Chondrocyte (in vitro differentiated cells): ENCODE results near the gene CFAP77. TPM values are rescaled to one million over a fixed set of nuclear protein-coding genes. Genes with fewer than 3 reads are reported as not detected.

ENCODE experiments used
- DNase-seq: peaks from one replicate; pipeline ENCODE4 v3.0.0; 2021; ENCODE audit warnings: mixed read lengths, low spot score
- H3K27ac Mint-ChIP-seq: one replicate; pipeline ENCODE4 v1.8.0; 2021; ENCODE audit warnings: mild to moderate bottlenecking, moderate library complexity, mixed read lengths; ENCODE audit not compliant: unreplicated experiment
- H3K27me3 Mint-ChIP-seq: 2 replicates; pipeline ENCODE4 v1.8.0; 2021; ENCODE audit warnings: low read depth, mixed read lengths
- H3K36me3 Mint-ChIP-seq: 2 replicates; pipeline ENCODE4 v1.8.0; 2021; ENCODE audit warnings: low read depth, mixed read lengths
- H3K4me1 Mint-ChIP-seq: 2 replicates; pipeline ENCODE4 v1.8.0; 2021; ENCODE audit warnings: low read depth, mild to moderate bottlenecking, mixed read lengths
- H3K4me3 Mint-ChIP-seq: one replicate; pipeline ENCODE4 v1.8.0; 2021; ENCODE audit warnings: mild to moderate bottlenecking, moderate library complexity, mixed read lengths; ENCODE audit not compliant: unreplicated experiment
- H3K9me3 Mint-ChIP-seq: 2 replicates; pipeline ENCODE4 v1.8.0; 2021; ENCODE audit warnings: low read depth, mixed read lengths
- total RNA-seq: library from RNA; stranded (reverse); gene quantifications from 3 replicates; pipeline ENCODE4 v1.2.1, GENCODE V29; 2021
- TF ChIP-seq, protein P1 (sequence below): fragments of 200-600 bp; sonication (generic); IDR thresholded peaks from 2 replicates; pipeline ENCODE4 v1.5.0; 2021; ENCODE audit warnings: antibody characterized with exemption, mild to moderate bottlenecking, moderate library complexity

The CFAP77 gene
- total RNA-seq, 1 donor from 2014 or later, result 0.47 TPM

DNA sequence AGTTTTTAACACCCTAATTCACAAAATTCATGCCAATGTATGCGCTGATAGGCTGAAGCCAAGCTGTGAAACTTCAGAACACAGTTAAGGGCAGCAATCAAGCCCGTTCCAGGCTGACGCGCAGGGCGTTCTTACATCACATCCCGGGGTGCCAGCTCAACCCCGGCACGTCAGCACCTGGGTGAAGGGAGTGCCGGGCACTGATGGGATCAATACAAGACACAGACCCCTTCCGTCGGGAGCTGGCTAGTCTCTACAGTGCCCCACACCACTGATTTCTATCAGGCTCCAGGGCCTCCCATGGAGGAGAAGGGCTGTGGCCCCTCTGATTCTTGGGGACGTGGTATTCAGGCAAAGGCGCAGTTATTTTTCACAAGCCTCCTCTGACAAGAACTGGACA lies 184.4 kb downstream of the CFAP77 start:
- H3K4me1 Mint-ChIP-seq, result peaks cover 15% of the 10 kb centered on the region
- DNase-seq, result no peak
- H3K36me3 Mint-ChIP-seq, result peaks cover 23% of the 10 kb centered on the region
- no peak overlapping the region for H3K27ac Mint-ChIP-seq
- H3K9me3 Mint-ChIP-seq, result no peaks in the 10 kb centered on the region
- H3K27me3 Mint-ChIP-seq, result peaks cover 24% of the 10 kb centered on the region
- H3K4me3 Mint-ChIP-seq, result no peak overlapping the region
- TF ChIP-seq, protein P1, sequence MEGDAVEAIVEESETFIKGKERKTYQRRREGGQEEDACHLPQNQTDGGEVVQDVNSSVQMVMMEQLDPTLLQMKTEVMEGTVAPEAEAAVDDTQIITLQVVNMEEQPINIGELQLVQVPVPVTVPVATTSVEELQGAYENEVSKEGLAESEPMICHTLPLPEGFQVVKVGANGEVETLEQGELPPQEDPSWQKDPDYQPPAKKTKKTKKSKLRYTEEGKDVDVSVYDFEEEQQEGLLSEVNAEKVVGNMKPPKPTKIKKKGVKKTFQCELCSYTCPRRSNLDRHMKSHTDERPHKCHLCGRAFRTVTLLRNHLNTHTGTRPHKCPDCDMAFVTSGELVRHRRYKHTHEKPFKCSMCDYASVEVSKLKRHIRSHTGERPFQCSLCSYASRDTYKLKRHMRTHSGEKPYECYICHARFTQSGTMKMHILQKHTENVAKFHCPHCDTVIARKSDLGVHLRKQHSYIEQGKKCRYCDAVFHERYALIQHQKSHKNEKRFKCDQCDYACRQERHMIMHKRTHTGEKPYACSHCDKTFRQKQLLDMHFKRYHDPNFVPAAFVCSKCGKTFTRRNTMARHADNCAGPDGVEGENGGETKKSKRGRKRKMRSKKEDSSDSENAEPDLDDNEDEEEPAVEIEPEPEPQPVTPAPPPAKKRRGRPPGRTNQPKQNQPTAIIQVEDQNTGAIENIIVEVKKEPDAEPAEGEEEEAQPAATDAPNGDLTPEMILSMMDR, result no peak

DNA sequence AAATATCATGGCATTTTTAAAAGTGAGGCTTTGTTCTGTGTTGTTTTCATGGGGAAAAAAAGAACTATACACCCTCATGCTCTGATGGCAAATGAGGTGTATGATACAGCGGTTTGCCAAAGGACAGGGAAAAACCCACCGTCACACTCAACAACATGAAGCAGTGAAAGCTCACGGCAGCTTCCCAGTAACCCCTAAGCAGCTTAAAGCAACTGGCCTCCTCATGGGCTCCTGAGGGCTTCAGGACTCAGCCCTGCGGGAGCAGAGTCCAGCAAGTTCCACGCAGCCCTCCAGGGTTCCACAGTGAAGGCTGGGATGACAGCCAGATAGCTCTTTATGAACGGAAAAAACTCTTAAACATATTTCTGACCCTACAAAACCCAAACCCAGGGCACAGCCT lies 185.3 kb downstream of the CFAP77 start:
- H3K4me3 Mint-ChIP-seq, result no peak overlapping the region
- no peak for DNase-seq
- no peak overlapping the region for H3K27ac Mint-ChIP-seq
- peaks cover 27% of the 10 kb centered on the region for H3K36me3 Mint-ChIP-seq
- H3K27me3 Mint-ChIP-seq, result peaks cover 19% of the 10 kb centered on the region
- peaks cover 12% of the 10 kb centered on the region for H3K4me1 Mint-ChIP-seq
- no peaks in the 10 kb centered on the region for H3K9me3 Mint-ChIP-seq
- TF ChIP-seq, protein P1, result no peak

DNA sequence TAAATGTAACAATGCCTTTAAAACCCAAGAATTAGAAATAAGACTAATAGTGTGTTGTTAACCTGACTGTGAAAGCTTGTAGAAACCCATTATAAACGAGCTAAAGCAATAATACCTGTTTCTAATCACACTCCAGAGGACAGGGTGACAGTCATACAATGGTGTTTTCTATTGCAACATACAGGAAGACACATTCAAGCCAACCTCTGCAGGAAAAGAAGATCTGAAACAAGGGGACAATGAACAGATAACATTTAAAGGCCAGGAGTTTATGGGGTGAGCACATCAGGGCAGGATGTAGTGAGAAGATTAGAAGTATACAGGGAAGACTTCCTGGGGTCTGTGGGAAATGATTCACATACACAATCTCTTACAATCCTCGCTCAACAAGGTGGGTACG lies 186.2 kb downstream of the CFAP77 start:
- TF ChIP-seq, protein P1, result no peak
- peaks cover 12% of the 10 kb centered on the region for H3K4me1 Mint-ChIP-seq
- peaks cover 32% of the 10 kb centered on the region for H3K36me3 Mint-ChIP-seq
- no peaks in the 10 kb centered on the region for H3K9me3 Mint-ChIP-seq
- no peak overlapping the region for H3K4me3 Mint-ChIP-seq
- DNase-seq, result no peak
- no peak overlapping the region for H3K27ac Mint-ChIP-seq
- H3K27me3 Mint-ChIP-seq, result peaks cover 13% of the 10 kb centered on the region

DNA sequence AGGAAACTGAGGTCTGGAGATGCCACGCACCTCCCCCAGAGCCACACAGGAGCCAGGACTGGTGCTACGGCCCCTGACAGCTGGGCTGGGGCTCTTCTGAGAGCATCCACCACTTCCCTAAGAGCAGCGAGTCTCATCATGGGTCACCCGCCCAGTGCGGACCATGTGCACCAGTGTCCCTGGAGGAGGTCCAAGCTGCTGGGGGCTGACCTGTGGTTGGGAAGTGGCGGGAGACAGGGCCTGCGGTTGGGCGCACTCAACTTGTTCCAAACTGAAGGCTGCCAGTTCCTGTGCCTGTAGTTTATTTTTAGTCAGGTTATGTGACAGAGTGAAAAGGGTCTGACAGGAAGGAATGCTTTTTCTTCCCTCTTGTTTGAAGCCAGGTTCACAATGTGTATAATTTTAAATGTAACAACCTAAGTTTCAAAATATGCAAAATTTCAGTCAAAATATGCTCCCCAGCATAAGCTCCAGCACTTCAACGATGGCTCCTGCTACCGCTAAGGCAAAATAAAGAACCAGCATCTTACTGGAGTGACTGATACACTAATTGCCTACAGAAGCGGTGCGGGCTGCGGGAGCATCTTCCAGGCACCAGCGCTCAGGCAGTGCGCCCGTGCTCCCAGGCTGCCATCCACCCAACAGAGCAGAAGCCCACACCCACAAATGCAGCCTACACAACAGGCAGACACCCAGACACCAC lies 187.2 kb downstream of the CFAP77 start:
- TF ChIP-seq, protein P1, result no peak

DNA sequence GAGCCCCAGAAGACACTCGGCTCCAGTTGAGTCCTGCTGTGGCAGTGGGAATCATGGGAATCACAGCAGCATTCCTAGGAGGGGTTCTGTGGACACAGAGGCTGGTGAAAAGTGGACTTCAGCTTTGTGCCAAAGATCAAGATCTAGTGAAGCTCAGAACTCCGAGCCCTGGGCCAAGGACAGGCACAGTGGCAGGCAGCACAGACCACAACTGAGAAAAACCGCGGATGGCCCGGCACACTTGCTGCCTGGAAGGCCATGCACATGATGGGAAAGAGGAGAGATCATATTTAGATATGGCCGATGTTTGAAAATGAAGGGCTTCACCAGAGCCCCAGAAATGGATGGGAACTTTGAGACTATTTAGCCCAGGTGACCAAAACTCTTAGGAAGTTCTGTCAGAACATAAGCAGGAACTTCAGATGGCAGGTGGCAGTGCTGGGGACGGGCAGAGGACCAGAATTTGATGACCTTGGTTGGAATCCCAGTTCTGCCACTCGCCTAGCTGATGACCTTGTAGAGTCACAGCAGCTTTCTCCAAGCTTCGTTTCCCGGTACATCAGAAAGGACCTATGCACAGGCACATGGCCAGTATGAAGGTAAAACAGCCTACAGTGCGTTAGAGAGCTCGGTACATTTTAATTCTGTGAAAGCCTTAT lies 190.4 kb downstream of the CFAP77 start:
- Mint-ChIP-seq H3K4me3 (no peak overlapping the region), H3K27me3 (no peaks in the 10 kb centered on the region), H3K27ac (no peak overlapping the region), H3K36me3 (peaks cover 17% of the 10 kb centered on the region), H3K4me1 (peaks cover 12% of the 10 kb centered on the region), H3K9me3 (no peaks in the 10 kb centered on the region)
- DNase-seq, result no peak
- TF ChIP-seq, protein P1, result no peak

More for the DNA sequence above, 187.2 kb downstream of the CFAP77 start:
- H3K36me3 Mint-ChIP-seq, result peaks cover 32% of the 10 kb centered on the region
- H3K4me1 Mint-ChIP-seq, result peaks cover 12% of the 10 kb centered on the region
- no peak for DNase-seq
- H3K27me3 Mint-ChIP-seq, result peaks cover 3% of the 10 kb centered on the region
- H3K27ac Mint-ChIP-seq, result no peak overlapping the region
- no peak overlapping the region for H3K4me3 Mint-ChIP-seq
- no peaks in the 10 kb centered on the region for H3K9me3 Mint-ChIP-seq
